CD4-positive, alpha-beta T cell treated with Interleukin-17A for 4 hours (primary cell): ENCODE measurements around the gene PDPK1.
"Not testable (repeated sequence)": the region's sequence is repeated elsewhere in the genome, so short reads cannot be mapped to it uniquely, and the experiment has no call there.

Experiments used
- DNase-seq: peaks from one replicate; pipeline ENCODE4 v3.0.0-alpha.2; 2020; ENCODE audit warnings: mixed read lengths

Gene PDPK1

DNA sequence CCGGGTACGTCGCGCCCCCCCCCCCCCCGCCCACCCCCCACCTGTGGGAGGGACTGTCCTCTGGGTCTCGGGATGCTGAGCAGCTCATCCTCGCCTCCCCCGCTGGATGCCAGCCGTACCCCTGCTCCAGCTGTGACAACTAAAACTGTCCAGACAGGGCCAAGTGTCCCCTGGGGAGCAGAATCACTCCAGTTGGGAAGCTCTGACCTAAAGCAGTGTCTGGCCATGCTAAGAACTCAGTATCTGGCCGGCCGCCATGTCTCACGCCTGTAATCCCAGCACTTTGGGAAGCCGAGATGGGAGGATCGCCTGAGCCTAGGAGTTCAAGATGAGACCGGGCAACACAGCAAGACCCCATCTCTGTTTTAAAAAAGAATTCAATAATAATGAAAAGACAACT lies 83.0 kb downstream of the PDPK1 start:
- not testable (repeated sequence) for DNase-seq

DNA sequence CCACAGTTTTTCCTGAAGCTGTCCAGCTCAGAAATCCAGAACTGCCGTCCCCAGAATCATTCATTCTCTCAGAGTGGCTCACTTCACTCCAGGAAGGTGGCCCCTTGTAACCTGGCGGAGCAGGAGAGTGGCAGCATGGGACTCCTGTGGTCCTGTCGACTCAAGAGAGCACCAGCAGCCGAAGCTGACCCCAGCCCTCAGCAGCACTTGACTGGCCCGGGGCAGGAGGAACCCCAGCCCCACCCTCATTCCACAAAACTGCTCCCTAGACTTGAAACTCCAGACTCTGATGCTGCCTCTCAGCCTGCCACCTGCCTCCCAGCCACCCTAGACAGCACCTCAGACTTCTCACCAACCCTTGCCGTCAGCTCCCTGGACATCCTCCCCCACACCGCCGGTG lies 83.6 kb downstream of the PDPK1 start:
- DNase-seq: not testable (repeated sequence)

DNA sequence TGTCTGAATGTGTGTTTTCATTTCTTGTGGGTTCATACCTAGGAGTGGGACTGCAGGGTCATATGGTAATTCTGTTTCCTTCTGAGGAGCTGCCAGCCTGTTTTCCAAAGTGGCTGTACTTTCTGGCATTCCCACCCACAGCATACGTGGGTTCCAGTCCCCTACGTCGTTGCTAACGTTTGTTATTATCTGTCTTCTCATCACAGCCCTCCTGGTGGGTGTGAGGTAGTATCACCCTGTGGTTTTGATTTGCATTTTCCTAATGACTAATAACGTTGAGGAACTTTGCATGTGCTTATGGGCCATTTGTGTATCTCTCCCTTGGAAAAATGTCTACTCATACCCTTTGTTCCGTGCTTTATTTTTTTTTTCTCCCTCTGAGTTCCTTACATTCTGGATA lies 89.3 kb downstream of the PDPK1 start:
- not testable (repeated sequence) for DNase-seq

DNA sequence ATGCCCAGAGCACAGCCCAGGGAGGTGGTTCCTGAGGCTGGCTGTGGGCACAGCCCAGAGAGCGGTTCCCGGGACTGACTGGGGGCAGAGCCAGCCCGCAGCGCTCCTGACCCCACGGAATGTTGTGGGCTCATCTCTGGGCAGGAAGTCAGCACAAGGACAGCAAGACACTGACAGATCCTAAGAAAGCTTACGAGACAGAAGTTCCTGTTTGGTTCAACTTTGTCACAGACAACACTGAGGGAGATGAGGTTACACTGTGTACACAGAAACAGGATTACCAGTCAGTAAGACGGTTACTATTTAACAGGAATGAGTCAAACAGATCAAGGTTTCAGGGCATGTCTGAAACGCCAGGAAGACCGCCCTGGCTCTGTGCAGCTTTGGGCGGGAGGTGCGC lies 93.4 kb downstream of the PDPK1 start:
- DNase-seq: not testable (repeated sequence)

DNA sequence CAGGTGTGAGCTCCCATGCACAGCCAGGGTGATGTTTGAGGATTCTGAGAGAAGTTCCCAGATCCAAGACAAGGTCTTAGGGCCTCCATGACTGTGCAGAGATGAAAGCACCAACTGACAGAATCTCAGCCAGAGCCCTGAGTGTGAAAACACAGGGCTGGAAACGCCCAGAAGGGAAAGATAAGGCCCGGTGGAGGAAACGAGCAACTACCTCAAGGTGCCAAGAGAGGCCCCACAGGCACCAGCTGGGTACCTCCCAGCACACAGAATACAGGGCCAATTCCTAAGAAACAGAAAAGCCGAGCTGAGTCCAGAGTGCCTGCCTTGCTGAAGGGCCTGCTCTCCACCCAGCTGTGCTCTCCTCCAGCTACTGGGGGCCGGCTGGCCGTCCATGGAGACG lies 94.5 kb downstream of the PDPK1 start:
- DNase-seq: not testable (repeated sequence)

DNA sequence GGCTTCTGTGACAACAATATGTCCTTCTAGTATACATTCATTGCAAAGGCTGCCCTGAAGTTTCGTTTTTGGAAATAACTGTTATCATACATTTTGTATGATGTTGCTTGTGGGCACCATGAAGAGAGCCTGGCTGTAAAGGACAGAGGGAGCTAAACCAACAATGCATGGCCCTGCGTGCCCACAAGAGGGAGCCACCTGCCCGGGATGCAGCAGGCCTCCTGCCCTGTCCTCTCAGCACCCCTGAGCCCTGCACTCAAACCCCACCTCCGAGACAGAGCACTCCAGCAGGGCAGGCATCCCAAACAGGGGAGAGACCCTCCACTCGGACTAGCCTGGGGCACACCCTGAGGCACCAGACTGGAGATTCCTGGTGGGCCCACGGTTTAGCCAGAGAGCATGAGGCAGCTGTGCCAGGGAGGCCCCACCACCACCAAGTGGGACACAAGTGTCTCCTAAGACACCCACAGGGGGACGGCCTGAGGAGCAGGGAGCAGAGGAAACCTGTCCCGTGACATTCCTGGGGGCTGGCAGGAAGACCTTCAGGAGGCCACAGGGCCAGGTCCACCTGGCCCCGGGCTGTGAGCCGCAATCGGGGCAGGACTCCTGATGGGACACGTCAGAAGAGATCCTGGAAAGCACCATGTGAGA lies 101.4 kb downstream of the PDPK1 start:
- not testable (repeated sequence) for DNase-seq

DNA sequence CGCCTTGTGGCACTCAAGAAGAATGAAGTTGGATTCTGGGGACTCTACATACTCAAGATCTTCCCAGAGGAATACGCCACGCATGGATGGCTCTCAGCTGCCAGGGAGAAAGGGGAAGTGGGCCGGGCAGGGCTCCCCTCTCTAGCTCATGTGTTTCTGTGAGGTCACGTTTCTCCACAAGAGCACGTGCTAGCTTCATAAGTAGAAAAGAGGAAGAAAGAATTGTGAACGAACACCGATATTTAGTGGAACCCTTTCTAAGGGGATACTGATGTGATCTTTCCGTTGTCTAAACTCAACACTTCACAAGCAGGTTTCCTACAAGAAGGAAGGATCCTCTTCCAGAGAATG lies 101.9 kb downstream of the PDPK1 start:
- DNase-seq: not testable (repeated sequence)

DNA sequence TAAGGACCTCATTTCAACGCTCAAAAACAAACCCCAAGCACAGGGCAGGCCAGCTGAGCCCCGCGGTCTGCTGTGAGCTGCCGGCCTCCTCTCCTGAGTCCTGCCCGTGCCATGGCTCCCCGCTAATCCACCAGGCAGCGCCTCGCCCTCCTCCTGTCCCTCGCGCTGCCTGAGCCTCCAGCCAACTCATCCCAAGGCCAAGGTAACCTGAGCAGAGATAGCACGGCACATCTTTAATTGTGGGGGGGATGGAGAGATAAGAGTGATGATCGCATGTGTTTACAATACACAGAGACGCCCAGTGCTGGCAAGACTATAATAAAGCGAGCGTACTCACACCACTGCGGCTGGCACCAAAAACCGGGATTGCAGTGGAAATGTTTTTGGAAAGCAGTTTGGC lies 104.7 kb downstream of the PDPK1 start:
- DNase-seq: not testable (repeated sequence)

DNA sequence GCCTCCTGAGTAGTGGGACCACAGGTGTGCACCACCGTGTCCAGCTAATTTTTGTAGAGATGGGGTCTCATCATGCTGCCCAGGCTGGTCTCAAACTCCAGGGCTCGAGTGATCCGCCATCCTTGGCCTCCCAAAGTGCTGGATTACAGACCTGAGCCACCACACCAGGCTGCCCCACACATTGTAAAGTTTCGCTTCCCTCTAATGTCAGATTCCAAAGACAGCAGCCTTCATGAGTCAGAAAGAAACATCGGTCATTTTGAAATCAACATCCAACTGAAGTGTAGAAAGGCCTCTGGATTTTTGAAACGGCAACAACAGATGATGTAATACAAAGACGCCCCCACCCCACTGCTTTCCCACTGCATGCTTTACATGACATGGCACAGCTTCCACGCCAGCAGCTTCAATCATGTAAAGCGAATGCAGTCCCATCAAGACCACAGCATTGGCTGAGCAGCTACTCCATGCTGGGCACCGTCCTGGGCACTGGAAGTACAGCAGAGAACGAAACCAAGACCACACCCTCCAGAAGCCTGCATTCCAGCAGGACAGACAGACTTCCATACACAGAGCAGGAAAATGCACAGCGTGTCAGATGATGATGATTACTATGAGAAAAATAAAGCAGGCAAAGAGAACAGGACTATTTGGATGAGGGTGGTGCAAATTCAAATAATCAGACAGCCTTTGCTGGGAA lies 107.1 kb downstream of the PDPK1 start:
- not testable (repeated sequence) for DNase-seq

DNA sequence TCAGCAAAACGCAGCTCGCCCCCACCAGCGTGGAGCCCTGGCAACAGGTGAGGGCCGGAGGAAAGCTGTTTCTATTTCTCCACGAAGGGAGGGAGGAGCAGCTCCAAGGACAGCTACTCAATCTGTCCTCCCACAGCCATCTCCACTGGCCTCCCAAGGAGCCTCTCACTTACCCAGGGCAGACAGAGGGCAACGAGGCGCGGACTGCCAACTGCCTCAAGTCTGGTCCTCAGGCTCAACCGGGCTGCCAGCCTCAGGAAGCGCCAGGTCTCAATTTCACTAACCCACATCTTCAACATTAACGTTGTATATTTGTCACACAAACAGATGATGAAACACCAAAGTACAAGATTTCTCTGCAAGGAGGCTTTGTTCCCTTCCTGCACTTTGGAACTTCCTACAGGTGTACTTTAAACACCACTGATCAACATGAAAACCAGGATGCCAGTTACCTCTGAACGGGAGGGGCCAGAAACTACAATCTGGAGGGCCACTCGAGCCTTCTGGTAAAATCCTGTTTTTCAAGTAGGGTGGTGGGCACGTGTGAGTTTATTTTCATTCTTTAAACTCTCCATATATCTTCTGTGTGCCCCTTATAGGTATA lies 113.5 kb downstream of the PDPK1 start:
- DNase-seq: not testable (repeated sequence)
